ENCODE results near the gene KRT6C.
"Not testable (repeated sequence)": the region's sequence is repeated elsewhere in the genome, so short reads cannot be mapped to it uniquely, and the experiment has no call there.

KRT6C gene

GRCh38 chr12:52473768-52474167 lies at the start of gene KRT6C:
TSS of gene KRT6C (minus strand) at chr12:52473805. CDS start at chr12:52473737, 68 bp downstream.
- DNase-seq: no peak

GRCh38 chr12:52522346-52523011 lies 48.9 kb upstream of the KRT6C start:
- no peak for DNase-seq

- DNase-seq: no peak
These were observed 48.1 kb upstream of the KRT6C start for GRCh38 chr12:52521568-52522266.

- DNase-seq: no peak
These were observed 47.6 kb upstream of the KRT6C start for GRCh38 chr12:52521175-52521567.

- no peak for DNase-seq
These were observed 46.4 kb upstream of the KRT6C start, which contains the start of gene KRT5 for GRCh38 chr12:52519826-52520662. TSS of gene KRT5 (minus strand) at chr12:52520394. CDS start at chr12:52520296, 98 bp downstream.

- no peak for DNase-seq
These were observed 45.7 kb upstream of the KRT6C start for GRCh38 chr12:52519387-52519703.

- DNase-seq: no peak
These were observed 45.2 kb upstream of the KRT6C start for GRCh38 chr12:52518574-52519386.

- no peak for DNase-seq
These were observed 44.3 kb upstream of the KRT6C start for GRCh38 chr12:52517888-52518287.

- no peak for DNase-seq
These were observed 43.6 kb upstream of the KRT6C start for GRCh38 chr12:52517005-52517835.

GRCh38 chr12:52515927-52516831 lies 42.6 kb upstream of the KRT6C start:
- DNase-seq: no peak

- DNase-seq: no peak
These were observed 41.7 kb upstream of the KRT6C start for GRCh38 chr12:52515319-52515646.

GRCh38 chr12:52514471-52515318 lies 41.1 kb upstream of the KRT6C start:
- DNase-seq: no peak

- DNase-seq: no peak
These were observed 40.1 kb upstream of the KRT6C start for GRCh38 chr12:52513736-52514135.

- no peak for DNase-seq
These were observed 34.6 kb upstream of the KRT6C start for GRCh38 chr12:52508211-52508610.

GRCh38 chr12:52506858-52507715 lies 33.5 kb upstream of the KRT6C start:
- no peak for DNase-seq

GRCh38 chr12:52502877-52503276 lies 29.3 kb upstream of the KRT6C start:
- no peak for DNase-seq

GRCh38 chr12:52501490-52501889 lies 27.9 kb upstream of the KRT6C start:
- DNase-seq: no peak

- DNase-seq: not testable (repeated sequence)
These were observed 27.0 kb upstream of the KRT6C start for GRCh38 chr12:52500574-52500973.
